SK-N-SH treated with all-trans-retinoic acid at 6 μM for 48 hours (cell line): ENCODE data around the gene EPB41L4A.

ENCODE experiments used
- ATAC-seq: fragments of 200-7000 bp; cut with Tn5 transposase; 3 replicates; pipeline ENCODE4 v1.9.1; 2020; ENCODE audit warnings: mild to moderate bottlenecking, moderate library complexity
- ARNTL ChIP-seq: fragments of 450-650 bp; formaldehyde crosslinking; IDR thresholded peaks from 2 replicates; pipeline ENCODE4 v1.5.0; 2020; ENCODE audit warnings: low read depth, mild to moderate bottlenecking, moderate library complexity, borderline replicate concordance
- BACH2 ChIP-seq: fragments of 250-450 bp; sonication (Bioruptor Pico); IDR thresholded peaks from 2 replicates; pipeline ENCODE4 v1.9.0; 2021; ENCODE audit warnings: mild to moderate bottlenecking, borderline replicate concordance
- CREB5 ChIP-seq: fragments of 250-450 bp; sonication (Bioruptor Pico); IDR thresholded peaks from 2 replicates; pipeline ENCODE4 v1.5.1; 2020; ENCODE audit warnings: low read depth, mild to moderate bottlenecking, moderate library complexity
- CSDC2 ChIP-seq: fragments of 250-450 bp; sonication (Bioruptor Pico); IDR thresholded peaks from 2 replicates; pipeline ENCODE4 v1.5.0; 2020; ENCODE audit warnings: mild to moderate bottlenecking, moderate library complexity
- CSRNP3 ChIP-seq: fragments of 250-450 bp; sonication (Bioruptor Pico); IDR thresholded peaks from 2 replicates; pipeline ENCODE4 v1.5.1; 2021; ENCODE audit warnings: mild to moderate bottlenecking, moderate library complexity
- ESRRG ChIP-seq: fragments of 250-450 bp; sonication (Bioruptor Pico); IDR thresholded peaks from 2 replicates; pipeline ENCODE4 v1.6.1; 2021; ENCODE audit warnings: mild to moderate bottlenecking
- GLIS3 ChIP-seq: fragments of 250-450 bp; sonication (Bioruptor Pico); IDR thresholded peaks from 2 replicates; pipeline ENCODE4 v1.5.0; 2020; ENCODE audit warnings: mild to moderate bottlenecking, moderate library complexity
- ISL1 ChIP-seq: fragments of 250-450 bp; sonication (Bioruptor Pico); IDR thresholded peaks from 2 replicates; pipeline ENCODE4 v2.1.2; 2022; ENCODE audit warnings: mild to moderate bottlenecking, moderate library complexity
- OSR1 ChIP-seq: fragments of 250-450 bp; sonication (Bioruptor Pico); IDR thresholded peaks from 2 replicates; pipeline ENCODE4 v1.8.0; 2022; ENCODE audit warnings: moderate library complexity, mild to moderate bottlenecking, inconsistent platforms
- PATZ1 ChIP-seq: fragments of 250-450 bp; sonication (Bioruptor Pico); IDR thresholded peaks from 2 replicates; pipeline ENCODE4 v1.8.0; 2020; ENCODE audit warnings: mild to moderate bottlenecking, moderate library complexity, borderline replicate concordance
- POU6F1 ChIP-seq: fragments of 250-450 bp; sonication (Bioruptor Pico); IDR thresholded peaks from 2 replicates; pipeline ENCODE4 v1.8.0; 2021; ENCODE audit warnings: low read depth, mild to moderate bottlenecking, moderate library complexity, borderline replicate concordance
- PPARA ChIP-seq: fragments of 250-450 bp; sonication (Bioruptor Pico); IDR thresholded peaks from 2 replicates; pipeline ENCODE4 v1.5.0; 2020; ENCODE audit warnings: mild to moderate bottlenecking, borderline replicate concordance
- RARB ChIP-seq: fragments of 250-450 bp; sonication (Bioruptor Pico); IDR thresholded peaks from 2 replicates; pipeline ENCODE4 v1.8.0; 2021; ENCODE audit warnings: mild to moderate bottlenecking, moderate library complexity
- SNAI2 ChIP-seq: fragments of 250-450 bp; sonication (Bioruptor Pico); IDR thresholded peaks from 2 replicates; pipeline ENCODE4 v1.5.0; 2020; ENCODE audit warnings: mild to moderate bottlenecking, moderate library complexity
- TCF4 ChIP-seq: fragments of 250-450 bp; sonication (Bioruptor Pico); IDR thresholded peaks from 2 replicates; pipeline ENCODE4 v1.8.0; 2021; ENCODE audit warnings: mild to moderate bottlenecking, moderate library complexity, borderline replicate concordance
- TOX ChIP-seq: fragments of 250-450 bp; sonication (Bioruptor Pico); IDR thresholded peaks from 2 replicates; pipeline ENCODE4 v1.8.0; 2021; ENCODE audit warnings: mild to moderate bottlenecking, moderate library complexity, borderline replicate concordance
- TSHZ2 ChIP-seq: fragments of 250-450 bp; sonication (Bioruptor Pico); IDR thresholded peaks from 2 replicates; pipeline ENCODE4 v1.5.0; 2020; ENCODE audit warnings: mild to moderate bottlenecking, moderate library complexity
- ZC3H10 ChIP-seq: fragments of 250-450 bp; sonication (Bioruptor Pico); IDR thresholded peaks from 2 replicates; pipeline ENCODE4 v1.5.1; 2021; ENCODE audit warnings: mild to moderate bottlenecking, moderate library complexity
- ZFP3 ChIP-seq: fragments of 250-450 bp; sonication (Bioruptor Pico); IDR thresholded peaks from 2 replicates; pipeline ENCODE4 v1.5.0; 2020; ENCODE audit warnings: mild to moderate bottlenecking, moderate library complexity
- ZFP30 ChIP-seq: fragments of 450-650 bp; formaldehyde crosslinking; IDR thresholded peaks from 2 replicates; pipeline ENCODE4 v1.5.0; 2022; ENCODE audit warnings: mild to moderate bottlenecking, moderate library complexity
- ZNF565 ChIP-seq: fragments of 450-650 bp; formaldehyde crosslinking; conservative IDR thresholded peaks from 2 replicates; pipeline ENCODE4 v1.5.0; 2020; ENCODE audit warnings: low read depth, mild to moderate bottlenecking, moderate library complexity
- ZNF8 ChIP-seq: fragments of 450-650 bp; formaldehyde crosslinking; IDR thresholded peaks from 2 replicates; pipeline ENCODE4 v1.5.0; 2020; ENCODE audit warnings: mild to moderate bottlenecking, moderate library complexity

EPB41L4A gene

GRCh38 chr5:112351225-112351624 lies 67.9 kb downstream of the EPB41L4A start:
- TF ChIP-seq ZC3H10 (CRISPR knock-in tag) (no peak), BACH2 (no peak), ZFP3 (no peak), ZFP30 (CRISPR knock-in tag) (no peak), TOX (CRISPR knock-in tag) (no peak), GLIS3 (CRISPR knock-in tag) (no peak), ARNTL (CRISPR knock-in tag) (no peak), OSR1 (CRISPR knock-in tag) (no peak), ZNF565 (CRISPR knock-in tag) (no peak), CREB5 (CRISPR knock-in tag) (no peak), CSRNP3 (CRISPR knock-in tag) (no peak), PPARA (CRISPR knock-in tag) (no peak), TCF4 (CRISPR knock-in tag) (no peak), CSDC2 (CRISPR knock-in tag) (no peak), ESRRG (CRISPR knock-in tag) (no peak), SNAI2 (no peak), PATZ1 (CRISPR knock-in tag) (no peak), RARB (CRISPR knock-in tag) (no peak), ISL1 (CRISPR knock-in tag) (no peak), TSHZ2 (CRISPR knock-in tag) (no peak)
- ATAC-seq, result no peak

GRCh38 chr5:112350626-112351025 lies 68.5 kb downstream of the EPB41L4A start:
- no peak for ATAC-seq
- no peak for TF ChIP-seq SNAI2
- TF ChIP-seq CSRNP3 (CRISPR knock-in tag), result no peak
- no peak for TF ChIP-seq POU6F1
- TF ChIP-seq OSR1 (CRISPR knock-in tag), result no peak
- no peak for TF ChIP-seq ESRRG (CRISPR knock-in tag)
- TF ChIP-seq PATZ1 (CRISPR knock-in tag), result no peak
- no peak for TF ChIP-seq ISL1 (CRISPR knock-in tag)
- TF ChIP-seq TCF4 (CRISPR knock-in tag), result no peak
- TF ChIP-seq ZNF565 (CRISPR knock-in tag), result no peak
- TF ChIP-seq ZNF8 (CRISPR knock-in tag), result no peak
- TF ChIP-seq ZFP3, result no peak
- no peak for TF ChIP-seq GLIS3 (CRISPR knock-in tag)
- no peak for TF ChIP-seq RARB (CRISPR knock-in tag)
- no peak for TF ChIP-seq ZC3H10 (CRISPR knock-in tag)
- no peak for TF ChIP-seq ARNTL (CRISPR knock-in tag)
- no peak for TF ChIP-seq BACH2
- no peak for TF ChIP-seq PPARA (CRISPR knock-in tag)
- TF ChIP-seq CSDC2 (CRISPR knock-in tag), result no peak
- TF ChIP-seq, all 23 proteins: peak for 0
